Adrenal gland (tissue), 5 donors: Measurements from ENCODE around the gene NDUFAF3.

Source experiments
- POLR2A ChIP-seq, 2 donors: fragments of 450-650 bp; IDR thresholded peaks; one replicate each; pipeline ENCODE4 v1.6.1; 2017; ENCODE audit warnings: antibody characterized with exemption in 2 of 2, mild to moderate bottlenecking in 2 of 2, moderate library complexity in 1 of 2
- TF ChIP-seq, protein P1 (sequence below), 6 experiments: fragments of 450-650 bp in 4 of 6; fragments of 200-600 bp in 2 of 6; sonication (generic) in 1 of 6; IDR thresholded peaks; 1 replicate in 5 of 6; 2 replicates in 1 of 6; pipeline versions ENCODE4 v1.5.1 to v1.8.0; 2016 to 2021; ENCODE audit warnings: antibody characterized with exemption in 6 of 6, mild to moderate bottlenecking in 2 of 6, moderate library complexity in 1 of 6
- donor health status: DM: no; HTN: no; CAD: no.

DNA sequence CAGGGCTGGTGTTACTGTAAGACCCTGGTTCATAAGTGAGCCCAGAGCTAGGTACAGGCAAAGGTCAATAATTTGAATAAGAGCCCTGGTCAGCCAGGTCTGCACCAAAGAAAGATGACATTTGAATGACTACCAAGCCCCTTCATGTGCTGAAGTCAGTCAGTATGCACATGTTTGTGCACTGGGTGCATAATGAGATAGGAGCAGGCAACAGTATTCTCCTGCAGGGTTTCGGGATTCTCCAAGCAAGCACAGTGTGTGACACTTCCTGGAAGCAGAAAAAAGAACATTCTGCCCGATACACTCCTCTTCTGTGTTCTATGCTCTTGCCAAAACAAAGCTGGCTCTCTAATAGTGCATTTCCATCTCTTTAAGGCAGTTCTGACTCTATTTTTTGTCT, 12.7 kb downstream of the NDUFAF3 start:
- TF ChIP-seq POLR2A (IDR thresholded peaks at IDR 0.05), result no peak
- TF ChIP-seq, protein P1, sequence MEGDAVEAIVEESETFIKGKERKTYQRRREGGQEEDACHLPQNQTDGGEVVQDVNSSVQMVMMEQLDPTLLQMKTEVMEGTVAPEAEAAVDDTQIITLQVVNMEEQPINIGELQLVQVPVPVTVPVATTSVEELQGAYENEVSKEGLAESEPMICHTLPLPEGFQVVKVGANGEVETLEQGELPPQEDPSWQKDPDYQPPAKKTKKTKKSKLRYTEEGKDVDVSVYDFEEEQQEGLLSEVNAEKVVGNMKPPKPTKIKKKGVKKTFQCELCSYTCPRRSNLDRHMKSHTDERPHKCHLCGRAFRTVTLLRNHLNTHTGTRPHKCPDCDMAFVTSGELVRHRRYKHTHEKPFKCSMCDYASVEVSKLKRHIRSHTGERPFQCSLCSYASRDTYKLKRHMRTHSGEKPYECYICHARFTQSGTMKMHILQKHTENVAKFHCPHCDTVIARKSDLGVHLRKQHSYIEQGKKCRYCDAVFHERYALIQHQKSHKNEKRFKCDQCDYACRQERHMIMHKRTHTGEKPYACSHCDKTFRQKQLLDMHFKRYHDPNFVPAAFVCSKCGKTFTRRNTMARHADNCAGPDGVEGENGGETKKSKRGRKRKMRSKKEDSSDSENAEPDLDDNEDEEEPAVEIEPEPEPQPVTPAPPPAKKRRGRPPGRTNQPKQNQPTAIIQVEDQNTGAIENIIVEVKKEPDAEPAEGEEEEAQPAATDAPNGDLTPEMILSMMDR (IDR thresholded peaks at IDR 0.05), result no peak
